ENCODE data around the gene HTR3D. TPM values are rescaled to one million over a fixed set of nuclear protein-coding genes. Genes with fewer than 3 reads are reported as not detected.
"Not testable (repeated sequence)": the region's sequence is repeated elsewhere in the genome, so short reads cannot be mapped to it uniquely, and the experiment has no call there.

Gene HTR3D, protein sequence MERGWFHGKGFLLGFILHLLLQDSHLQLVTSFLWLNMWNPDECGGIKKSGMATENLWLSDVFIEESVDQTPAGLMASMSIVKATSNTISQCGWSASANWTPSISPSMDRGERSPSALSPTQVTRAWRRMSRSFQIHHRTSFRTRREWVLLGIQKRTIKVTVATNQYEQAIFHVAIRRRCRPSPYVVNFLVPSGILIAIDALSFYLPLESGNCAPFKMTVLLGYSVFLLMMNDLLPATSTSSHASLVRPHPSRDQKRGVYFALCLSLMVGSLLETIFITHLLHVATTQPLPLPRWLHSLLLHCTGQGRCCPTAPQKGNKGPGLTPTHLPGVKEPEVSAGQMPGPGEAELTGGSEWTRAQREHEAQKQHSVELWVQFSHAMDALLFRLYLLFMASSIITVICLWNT
- not detected for total RNA-seq
- long read RNA-seq = 0 reads

DNA sequence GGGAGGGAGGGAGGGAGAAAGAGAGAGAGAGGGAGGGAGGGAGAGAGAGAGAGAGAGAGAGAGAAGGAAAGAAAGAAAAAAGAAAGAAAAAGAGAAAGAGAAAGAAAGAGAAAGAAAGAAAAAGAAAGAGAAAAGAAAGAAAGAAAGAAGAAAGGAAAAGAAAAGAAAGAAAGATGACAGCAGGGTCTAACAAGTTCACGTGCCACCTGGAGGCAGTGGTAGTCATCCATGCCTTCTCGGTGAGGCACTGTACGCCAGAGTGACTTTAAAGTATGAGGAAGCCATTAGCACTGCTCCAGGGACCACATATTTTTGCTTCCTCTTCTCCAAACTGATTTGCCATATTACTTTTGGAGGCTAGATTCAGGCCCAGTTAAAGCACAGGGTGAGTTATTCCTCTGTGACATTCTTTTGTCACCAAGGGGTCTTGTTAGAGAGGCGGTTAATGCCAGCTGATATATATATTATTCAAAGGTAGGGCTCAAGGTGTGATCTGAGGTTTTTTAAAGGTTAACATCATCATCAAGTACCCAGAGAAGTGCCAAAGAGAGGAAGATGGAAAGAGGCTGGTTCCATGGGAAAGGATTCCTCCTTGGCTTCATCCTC, at the start of gene HTR3D:
TSS of gene HTR3D (plus strand) at position 556 of the 606 bp plus-strand sequence. CDS start at position 556, 0 bp downstream.
- DNase-seq (ENCODE audit: low spot score) = no peak

DNA sequence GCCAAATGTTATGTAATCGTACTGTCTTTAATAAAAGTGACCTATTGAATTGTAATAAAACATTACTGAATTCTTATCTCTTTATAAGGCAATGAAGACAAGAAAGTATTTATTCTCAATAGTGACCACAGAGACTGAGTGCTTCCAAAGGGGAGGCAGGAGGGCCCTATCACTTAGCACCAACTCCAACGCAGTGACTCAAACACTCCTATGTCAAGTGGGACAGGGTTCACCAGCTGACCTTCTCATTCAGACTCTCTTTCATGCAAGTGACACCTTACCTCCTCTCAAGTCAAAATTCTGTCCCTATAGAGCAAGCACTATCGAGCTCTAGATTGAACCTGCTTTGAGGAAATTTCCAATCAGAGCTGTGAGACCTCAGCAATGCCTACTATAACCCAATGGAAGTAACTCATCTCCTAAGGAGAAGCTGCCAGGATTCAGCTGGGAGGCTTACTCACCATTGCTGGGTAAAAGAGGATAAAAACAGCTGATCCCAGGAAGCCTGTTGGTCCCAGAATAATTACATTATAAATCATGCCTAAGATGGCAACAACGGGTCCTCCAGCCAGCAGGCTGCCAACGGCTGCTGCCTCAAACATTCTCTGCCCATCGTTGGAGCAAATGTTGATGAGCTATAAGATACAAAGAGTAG, 49.4 kb upstream of the HTR3D start:
- no peak for DNase-seq (ENCODE audit: low spot score)

DNA sequence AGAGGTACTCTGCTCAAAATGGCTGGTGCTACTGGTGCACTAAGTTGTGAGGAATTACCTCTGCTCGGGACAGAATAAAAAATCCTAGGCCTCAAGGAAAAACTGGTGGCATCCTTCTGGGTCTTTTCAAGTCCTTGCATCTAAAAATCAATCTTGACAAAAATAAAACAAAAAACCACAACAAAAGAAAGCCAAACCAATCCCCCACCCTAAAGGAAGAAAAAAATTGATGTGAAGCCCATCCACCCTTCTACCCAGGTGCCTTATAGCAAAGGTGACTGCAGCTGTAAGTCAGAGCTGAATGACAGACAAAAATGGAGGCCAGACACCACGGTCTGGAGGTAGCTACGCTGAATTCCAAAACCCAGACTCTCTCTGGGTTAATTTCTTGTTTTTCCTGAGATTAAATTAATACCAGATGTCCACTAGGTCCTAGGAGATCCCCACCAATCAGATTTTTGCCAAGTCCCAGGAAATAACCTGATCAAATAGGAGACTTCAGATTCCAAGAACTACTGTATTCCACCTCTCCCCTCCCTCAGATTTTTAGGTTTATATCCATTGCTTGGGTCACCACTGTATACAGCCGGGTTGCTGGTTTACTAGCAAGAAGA, 47.3 kb upstream of the HTR3D start:
- DNase-seq (ENCODE audit: low spot score) = no peak

DNA sequence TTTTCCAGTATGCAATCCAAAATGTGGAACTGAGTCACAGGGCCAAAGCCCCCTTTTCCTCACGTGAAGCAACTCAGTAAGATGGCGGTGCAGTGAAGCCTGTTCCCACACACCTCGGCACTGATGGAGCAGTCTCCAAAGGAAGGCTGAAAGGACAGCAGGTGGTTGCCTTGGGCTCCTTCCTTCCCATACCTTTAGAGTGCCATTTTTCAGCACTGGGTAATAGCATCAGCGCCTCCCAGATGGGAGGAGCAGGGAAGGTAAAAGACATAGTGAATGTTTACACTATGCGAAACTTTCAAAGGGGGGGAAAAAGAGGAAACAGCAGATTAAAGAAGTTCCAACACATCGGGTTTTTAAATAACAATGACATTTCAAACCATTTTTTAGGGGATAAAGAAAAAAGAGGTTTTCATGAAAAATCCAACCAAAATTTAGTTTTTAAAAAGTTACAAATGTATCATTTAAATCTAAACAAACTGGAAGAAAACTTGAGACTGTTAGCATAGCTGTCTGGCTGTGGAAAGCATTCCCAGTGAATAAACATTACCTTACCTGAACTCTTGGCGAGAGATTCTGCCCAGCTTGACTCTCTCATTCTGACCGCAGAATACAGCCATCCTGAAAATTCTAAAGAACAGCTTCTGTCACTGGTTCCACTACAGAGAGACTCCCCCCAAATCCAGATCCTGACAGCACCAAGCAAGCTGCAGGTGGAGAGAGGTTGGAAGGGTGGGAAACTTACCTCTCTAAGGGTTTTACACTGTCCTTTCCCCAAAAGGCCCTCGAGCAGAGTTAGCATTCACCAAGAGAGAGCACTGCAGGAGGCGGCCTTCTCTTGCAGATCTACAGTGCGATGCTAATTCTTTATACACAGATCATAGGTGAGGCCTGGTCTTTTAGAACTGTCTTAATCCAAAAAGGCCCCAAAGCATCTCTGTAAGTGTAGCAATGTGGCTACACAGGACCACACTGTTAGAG, 46.5 kb upstream of the HTR3D start:
- DNase-seq (ENCODE audit: low spot score) = no peak

DNA sequence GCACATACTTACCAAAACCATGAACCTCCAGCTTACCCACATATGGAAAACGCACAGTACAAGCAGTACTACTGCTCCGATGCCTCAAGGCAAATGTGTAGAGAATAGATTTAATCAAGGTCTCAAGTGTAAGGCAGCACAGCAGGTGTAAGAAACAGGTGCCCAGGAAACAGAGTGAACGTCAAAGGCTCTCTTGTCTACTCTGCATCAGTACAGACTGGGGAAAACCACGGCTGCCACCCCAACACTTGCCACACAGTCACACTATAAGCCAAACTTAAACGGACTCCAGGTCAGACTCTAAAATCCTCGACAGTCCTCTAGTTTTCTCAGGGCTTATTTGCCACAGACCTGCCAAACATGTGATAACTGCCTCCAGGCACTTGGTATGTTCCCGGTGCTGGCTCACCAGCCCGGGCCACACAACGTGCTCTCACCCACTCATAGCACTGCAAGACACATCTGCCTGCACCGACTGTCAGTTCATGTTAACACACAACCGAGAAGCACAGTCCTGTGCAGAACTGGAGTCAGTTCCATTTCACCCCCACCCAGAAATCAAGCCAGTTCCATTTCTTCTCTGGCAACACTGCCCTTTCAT, 44.4 kb upstream of the HTR3D start:
- no peak for DNase-seq (ENCODE audit: low spot score)

DNA sequence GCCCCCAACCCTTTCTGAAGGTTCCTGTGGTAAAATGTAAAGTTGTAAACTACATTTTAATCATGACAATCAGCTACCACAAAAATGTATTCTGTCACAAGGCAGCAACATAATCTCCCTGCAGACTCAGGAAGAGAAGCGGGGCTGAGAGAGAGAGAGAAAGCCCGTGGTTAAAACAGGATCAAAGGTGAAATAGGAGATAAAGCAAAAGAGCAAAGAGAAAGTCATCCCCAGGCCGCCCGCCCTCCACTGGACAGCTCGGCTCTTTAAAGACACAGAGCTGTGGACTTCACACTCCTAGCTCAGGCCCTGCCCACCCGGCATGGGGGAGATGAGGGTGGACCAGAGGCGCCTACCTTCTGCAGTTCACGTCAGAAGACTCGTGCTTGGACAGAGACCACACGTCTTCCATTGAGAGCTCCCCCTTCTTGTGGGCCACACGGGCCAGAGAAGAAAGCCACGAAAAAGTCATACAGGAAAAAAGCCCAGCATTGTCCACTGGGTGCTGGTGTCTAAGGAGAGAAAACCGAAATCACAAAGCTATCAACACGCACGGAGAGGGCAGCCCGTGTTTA, 43.2 kb upstream of the HTR3D start:
- DNase-seq (ENCODE audit: low spot score) = no peak

DNA sequence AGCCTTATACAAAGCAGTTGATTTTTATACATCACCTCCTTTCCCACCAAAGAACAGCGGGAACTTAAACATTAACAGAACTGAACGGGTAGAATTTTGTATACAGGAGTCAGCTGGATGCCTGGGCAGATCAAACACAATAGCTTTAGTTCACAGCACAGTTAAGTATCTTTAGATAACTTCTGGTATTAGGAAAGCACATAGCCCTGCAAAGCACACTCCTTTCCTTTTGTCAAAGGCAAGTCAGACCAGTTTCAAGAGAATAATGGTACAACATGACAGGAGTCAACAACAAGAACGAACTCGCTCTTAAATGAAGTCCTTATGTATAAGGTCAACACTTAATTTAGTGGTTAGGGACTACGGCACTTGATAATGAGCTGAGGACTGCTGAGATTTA, 40.1 kb upstream of the HTR3D start:
- no peak for DNase-seq (ENCODE audit: low spot score)

DNA sequence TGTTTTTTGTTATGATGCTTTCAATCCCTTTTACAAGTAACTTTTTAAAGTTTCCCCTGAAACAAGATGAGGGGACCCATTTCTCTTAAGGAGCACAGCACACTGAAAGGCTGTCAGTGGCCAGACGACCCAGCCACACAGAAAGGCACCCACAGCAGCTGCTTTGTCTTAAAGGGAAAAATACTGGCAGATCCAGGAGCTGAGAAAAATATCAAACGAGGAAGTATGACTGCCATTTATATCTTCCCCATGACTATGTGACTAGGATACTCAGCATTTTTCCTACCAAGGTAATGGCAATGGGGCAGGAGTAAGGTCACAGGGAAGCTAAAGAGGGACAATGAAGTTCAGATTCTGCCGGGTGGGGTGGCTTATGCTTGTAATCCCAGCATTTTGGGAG, 29.8 kb upstream of the HTR3D start:
- DNase-seq (ENCODE audit: low spot score) = no peak

DNA sequence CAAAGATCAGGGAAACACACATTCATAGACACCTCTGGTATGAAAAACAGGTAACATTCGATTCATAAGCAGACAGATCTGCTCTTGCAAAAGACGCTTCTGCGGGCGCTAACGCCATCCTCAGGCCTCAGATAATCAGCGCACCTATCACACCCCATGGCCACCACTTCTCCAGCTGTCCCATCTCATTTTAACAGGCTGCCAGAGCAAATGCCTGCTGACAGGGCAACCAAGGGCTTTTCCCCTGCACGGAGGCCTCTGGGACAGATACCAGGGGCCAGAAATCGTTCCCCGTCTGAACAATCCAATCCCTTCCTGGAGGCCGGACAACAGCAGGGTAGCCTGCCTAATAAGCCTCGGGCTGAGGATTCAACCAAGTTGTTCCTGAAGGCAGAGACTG, 29.1 kb upstream of the HTR3D start:
- no peak for DNase-seq (ENCODE audit: low spot score)

DNA sequence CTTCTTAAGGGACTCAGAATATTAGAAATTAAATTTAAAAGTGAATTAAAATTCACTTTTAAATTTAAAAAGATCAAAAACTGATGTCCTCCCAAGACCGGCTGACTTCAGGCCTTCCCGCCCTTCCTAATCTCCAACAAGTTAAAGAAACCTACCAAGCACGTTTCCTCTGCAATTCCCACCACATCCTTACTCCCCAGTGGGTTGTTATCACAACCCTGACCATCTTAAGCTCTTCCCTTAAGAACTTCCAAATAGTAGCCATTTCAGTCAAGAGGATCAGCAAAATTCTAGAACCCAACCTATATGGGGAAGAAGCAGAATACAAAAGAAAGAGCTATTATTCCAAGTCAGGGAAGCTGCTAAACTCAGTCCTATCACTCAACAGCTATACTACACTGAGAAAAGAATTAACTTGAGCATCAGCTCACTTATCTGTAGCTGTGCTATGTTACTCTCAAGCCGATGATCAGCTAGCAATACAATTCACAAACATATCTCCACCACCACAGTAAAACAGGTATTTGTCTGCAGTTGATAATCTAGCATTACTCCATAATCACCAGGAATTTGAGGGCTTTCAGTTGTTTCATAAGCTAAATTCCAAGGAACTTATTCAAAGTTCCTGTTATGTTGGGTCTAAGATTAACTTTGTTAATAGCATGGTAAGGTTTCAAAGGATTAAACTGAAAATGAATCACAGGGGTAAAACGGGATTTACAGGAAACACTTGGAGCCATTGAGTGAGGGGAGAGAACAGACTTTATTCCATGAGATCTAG, 28.2 kb upstream of the HTR3D start:
- no peak for DNase-seq (ENCODE audit: low spot score)

DNA sequence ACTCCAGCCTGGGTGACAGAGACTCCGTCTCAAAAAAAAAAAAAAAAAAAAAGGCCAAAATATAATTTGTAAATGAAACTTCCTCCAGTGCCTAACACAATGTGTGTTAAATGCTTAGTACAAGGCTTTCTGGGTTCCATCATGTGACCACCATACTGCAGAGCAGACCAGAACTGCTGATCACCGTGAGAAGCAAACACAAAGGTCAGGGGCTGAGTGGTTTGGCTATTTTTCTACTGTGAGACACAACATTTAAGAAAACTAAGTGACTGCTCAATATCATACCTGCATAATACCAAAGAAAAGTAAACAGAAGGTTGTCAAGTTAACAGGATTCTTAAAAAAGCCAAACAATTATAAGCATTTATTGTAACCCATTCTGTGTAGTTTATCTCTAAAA, 27.1 kb upstream of the HTR3D start:
- DNase-seq (ENCODE audit: low spot score) = no peak

DNA sequence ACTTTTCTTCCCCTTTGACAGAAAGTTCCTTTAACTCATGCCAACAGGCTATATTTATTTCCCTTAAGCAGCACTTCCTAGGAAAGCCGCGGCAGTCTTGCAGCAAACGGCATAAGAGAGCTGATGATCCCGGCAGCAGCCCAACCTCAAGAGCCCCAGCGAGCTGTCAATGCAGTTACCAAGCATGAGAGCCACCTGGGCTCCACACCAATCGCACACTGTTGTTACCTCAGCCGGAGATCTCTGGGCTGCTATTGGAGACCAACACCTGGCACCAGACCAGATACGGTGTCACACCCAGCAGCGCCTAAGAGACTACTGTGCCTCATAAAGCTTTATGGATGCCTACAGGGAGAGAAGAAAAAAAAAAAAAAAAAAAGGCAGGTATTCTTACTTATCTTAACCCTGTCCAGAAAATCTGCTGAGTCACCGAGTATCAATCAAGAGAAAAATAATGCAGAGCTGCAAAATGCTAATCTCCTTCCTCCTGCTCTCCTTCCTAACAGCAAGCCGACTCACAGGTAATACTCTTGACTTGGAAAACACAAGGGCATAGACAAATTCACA, 25.5 kb upstream of the HTR3D start:
- DNase-seq (ENCODE audit: low spot score) = no peak

DNA sequence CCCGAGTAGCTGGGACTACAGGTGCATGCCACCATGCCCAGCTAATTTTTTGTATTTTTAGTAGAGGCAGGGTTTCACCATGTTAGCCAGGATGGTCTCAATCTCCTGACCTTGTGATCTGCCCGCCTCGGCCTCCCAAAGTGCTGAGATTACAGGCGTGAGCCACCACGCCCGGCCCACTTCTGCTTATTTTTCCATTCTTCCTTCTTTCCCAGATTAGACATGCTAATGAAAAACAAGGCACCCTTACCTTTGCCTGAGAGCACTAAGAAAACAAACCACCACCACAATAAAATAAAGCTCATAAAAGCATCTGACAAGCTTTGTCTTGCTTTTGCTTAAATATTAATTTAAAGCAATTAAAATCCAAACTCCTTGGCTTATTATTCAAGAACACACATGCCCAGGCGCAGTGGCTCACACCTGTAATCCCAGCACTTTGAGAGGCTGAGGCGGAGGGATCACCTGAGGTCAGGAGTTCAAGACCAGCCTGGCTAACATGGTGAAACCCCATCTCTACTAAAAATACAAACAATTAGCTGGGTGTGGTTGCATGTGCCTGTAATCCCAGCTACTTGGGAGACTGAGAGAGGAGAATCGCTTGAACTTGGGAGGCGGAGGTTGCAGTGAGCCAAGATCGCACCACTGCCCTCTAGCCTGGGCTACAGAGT, 24.3 kb upstream of the HTR3D start:
- not testable (repeated sequence) for DNase-seq (ENCODE audit: low spot score)

DNA sequence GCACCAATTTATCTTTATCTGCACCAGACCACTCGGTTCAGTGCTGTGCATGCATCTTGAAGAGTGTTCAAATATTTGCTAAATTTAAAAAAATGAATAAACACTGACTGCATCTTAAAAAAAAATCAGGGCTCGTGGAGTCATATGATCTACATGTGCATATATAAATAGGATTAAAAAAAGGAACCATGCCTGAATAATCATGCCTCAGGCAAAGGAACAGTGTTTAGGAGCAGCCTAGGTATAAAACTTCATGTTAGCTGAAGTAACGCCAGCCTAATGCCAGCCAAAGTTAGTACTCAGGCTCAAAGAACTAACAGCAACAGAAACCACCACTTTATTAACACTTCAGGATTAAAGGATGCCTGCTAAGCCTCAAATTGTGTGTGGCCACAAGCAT, 23.4 kb upstream of the HTR3D start:
- no peak for DNase-seq (ENCODE audit: low spot score)

DNA sequence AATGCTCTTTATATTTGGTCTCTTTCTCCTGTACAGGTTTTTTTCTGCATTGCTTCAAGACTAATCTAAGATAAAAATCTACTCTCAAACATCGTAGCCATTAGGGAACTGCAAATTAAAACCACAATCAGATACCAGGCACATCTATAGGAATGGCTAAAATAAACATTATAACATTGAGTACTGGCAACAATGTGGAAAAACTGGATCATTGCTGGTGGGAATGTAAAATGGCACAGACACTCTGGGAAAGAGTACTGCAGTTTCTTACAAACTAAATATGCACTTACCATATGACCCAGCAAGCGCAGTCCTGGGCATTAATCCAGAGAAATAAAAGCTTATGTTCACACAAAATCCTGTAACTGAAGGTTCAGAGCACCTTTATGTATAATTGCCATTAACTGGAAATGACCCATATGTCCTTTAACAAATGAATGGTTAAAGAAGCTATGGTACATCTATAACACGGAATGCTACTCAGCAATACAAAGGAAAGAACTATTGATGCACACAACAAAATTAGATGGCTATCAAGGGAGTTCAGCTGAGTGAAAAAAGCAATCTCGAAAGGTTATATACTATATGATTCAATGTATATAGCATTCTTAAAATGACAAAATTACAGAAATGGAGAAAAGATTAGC, 20.2 kb upstream of the HTR3D start:
- DNase-seq (ENCODE audit: low spot score) = no peak

DNA sequence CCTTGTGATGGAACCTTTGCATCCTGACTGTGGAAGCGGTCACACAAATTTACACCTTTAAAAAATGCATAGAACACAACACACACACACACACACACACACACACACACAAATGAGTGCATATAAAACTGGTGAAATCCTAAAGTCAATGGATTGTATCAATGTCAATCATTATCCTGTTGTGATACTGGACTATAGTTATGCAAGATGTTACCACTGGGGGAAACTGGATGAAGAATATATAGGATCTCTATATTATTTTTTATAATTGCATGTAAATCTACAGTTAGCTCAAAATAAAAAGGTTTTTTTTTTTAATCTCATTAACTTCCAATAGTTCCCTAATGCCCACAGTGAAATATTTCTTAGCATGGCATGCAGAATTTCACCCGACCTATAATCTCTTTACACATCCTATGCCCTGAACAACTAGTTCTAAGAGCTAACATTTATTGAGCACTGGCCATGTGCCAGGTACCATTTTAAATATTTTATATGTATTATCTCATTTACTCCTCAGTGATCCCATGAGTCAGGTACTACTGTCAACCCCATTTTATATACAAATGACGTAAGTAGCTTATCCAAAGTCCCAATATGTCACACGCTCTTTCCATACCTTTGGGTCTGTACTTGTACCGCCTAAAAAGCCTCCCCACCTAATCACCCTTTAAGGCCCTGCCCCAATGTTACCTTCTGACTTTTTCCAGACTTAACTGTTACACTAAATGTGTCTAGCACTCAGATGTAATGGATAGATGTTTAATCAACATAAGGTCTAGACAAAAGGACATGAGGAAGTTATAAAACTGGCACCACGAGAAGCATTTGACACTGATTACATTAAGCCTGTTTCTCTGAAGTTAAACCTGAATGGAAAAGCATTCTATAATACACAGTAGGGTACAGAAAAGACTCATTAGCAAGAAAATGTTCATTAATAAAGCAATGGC, 19.3 kb upstream of the HTR3D start:
- DNase-seq (ENCODE audit: low spot score) = no peak
